ENCODE measurements around the gene PCDHB1.

DNA sequence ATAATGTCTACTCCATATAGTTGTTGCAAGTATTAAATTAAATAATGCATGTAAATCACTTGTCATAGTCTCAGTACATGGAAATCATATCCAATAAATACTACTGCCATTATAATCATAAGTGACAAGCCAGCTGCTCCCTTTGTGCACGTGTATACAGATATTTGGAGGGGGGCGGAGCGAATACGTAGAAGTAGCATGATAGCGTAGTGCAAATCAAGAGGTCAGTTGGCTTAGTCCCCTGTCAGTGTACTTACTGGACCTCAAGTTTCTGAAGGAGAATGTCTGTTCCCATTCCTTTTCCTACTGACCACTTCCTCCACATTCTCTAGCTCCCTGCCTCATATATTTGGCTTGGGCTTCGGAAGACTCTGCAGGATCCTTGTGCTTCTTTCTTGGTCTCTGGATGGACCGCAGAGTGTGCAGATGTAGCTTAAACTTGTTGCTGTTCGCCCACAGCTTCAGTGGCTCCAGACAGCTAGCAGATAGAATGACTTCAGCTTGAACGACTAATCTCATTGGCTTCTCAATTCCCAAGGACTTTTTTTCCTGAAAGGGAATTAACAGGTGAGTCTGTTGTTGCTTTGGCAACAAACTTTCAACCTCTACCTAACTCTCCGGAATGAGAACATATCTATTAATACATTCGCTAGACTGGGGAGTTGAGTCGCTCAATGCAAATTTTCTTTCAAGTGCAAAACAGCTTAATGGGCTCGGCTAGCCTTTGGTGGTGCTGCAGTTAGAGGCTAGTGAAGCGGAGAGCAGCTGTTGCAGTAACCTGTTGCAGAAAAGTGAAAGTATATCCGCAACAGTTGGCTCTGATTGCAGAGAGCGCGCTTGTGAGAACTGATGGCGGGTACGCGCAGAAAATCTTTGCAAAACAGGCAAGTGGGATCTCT, at the start of gene PCDHB1:
- TF ChIP-seq, protein P1, sequence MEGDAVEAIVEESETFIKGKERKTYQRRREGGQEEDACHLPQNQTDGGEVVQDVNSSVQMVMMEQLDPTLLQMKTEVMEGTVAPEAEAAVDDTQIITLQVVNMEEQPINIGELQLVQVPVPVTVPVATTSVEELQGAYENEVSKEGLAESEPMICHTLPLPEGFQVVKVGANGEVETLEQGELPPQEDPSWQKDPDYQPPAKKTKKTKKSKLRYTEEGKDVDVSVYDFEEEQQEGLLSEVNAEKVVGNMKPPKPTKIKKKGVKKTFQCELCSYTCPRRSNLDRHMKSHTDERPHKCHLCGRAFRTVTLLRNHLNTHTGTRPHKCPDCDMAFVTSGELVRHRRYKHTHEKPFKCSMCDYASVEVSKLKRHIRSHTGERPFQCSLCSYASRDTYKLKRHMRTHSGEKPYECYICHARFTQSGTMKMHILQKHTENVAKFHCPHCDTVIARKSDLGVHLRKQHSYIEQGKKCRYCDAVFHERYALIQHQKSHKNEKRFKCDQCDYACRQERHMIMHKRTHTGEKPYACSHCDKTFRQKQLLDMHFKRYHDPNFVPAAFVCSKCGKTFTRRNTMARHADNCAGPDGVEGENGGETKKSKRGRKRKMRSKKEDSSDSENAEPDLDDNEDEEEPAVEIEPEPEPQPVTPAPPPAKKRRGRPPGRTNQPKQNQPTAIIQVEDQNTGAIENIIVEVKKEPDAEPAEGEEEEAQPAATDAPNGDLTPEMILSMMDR (conservative IDR thresholded peaks at IDR 0.05) = no peak
- no peak for TF ChIP-seq EZH2 (IDR thresholded peaks at IDR 0.05; ENCODE audit: low read depth)
